ENCODE data around the gene B4GALNT3.

- TF ChIP-seq CTCF (IDR thresholded peaks at IDR 0.05; ENCODE audit: low read length) (no peak), EZH2 (IDR thresholded peaks at IDR 0.05; ENCODE audit: borderline replicate concordance, low read length) (no peak)
Measured at GRCh38 chr12:532908-533565, 73.3 kb downstream of the B4GALNT3 start.

Measured in OCI-LY1 (cell line).